ENCODE data around the gene HTR6.

Gene HTR6

GRCh38 chr1:19657511-19657910, 7.2 kb upstream of the HTR6 start:
- DNase-seq, result no peak

DNA sequence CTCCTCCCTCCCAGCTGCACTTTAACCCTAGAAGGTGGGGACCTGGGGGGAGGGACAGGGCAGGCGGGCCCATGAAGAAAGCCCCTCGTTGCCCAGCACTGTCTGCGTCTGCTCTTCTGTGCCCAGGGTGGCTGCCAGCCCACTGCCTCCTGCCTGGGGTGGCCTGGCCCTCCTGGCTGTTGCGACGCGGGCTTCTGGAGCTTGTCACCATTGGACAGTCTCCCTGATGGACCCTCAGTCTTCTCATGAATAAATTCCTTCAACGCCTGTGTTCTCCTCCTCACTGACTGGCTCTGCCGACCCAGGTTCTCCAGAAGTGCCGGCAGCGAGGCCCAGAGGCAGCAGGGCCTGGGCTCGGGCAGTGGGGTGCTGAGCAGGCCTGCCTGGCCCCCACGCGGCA, 6.5 kb upstream of the HTR6 start:
- no peak for DNase-seq

GRCh38 chr1:19661721-19662228, 2.9 kb upstream of the HTR6 start:
- DNase-seq, result peak; percentile 18

DNA sequence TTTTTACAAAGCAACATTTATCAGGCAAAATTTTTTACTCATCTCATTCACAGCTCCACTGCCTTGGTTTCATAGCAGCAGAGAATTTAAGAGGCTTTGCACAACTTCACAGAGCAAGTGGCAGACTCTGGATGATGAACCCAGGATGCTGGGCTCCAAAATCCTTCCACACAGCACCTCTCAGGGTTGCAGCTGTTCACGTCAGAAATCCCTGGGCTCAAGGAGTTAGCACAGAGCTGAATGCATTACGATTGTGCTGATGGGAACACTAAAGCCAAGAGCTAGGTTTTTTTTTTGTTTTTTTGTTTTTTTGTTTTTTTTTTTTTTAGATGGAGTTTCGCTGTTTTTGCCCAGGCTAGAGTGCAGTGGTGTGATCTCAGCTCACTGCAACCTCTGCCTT, 2.4 kb upstream of the HTR6 start:
- DNase-seq, result no peak

- no peak for DNase-seq
These were observed 466 bp downstream of the HTR6 start for GRCh38 chr1:19665186-19665495.

GRCh38 chr1:19665496-19666465, 1.1 kb downstream of the HTR6 start:
- DNase-seq, result no peak

- DNase-seq, result no peak
These were observed 4.2 kb downstream of the HTR6 start for GRCh38 chr1:19668888-19669287.

GRCh38 chr1:19670787-19671186, 6.1 kb downstream of the HTR6 start:
- no peak for DNase-seq

DNA sequence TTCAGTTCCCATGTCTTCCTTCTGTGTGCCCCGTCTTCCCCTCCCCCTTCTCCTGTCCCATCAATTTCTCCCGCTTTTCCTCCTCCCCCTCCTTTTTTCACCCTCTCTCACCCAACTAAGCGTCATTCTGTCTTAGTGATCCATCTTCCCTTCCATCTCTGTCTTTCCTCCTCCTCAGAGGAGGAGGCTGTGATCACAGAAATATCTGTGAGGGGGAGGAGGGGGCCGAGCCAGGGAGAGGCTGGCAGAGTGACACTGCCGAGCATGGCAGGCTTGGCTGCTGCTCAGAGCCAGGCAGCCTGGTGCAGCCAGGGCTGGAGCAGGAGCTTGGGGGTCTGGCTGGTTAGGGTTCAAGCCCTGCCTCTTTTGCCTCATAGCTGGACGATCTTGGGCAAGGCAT, 7.6 kb downstream of the HTR6 start:
- no peak for DNase-seq

GRCh38 chr1:19675797-19676196, 11.1 kb downstream of the HTR6 start:
- no peak for DNase-seq

- DNase-seq, result no peak
These were observed 11.8 kb downstream of the HTR6 start for GRCh38 chr1:19676438-19676922.

DNA sequence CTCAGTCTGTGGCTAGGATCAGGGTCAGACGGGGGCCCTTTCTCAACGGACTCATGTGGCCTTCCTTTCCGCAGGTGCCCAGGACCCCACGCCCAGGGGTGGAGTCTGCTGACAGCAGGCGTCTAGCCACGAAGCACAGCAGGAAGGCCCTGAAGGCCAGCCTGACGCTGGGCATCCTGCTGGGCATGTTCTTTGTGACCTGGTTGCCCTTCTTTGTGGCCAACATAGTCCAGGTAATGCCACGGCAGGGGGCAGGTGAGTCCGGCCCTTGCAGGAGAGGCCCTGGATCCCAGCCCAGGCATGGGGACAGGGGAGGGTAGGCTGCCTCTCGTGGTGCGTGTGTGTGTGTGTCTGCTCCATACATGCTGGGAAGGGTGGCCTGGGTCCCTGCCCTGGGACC, 13.8 kb downstream of the HTR6 start:
- no peak for DNase-seq

DNA sequence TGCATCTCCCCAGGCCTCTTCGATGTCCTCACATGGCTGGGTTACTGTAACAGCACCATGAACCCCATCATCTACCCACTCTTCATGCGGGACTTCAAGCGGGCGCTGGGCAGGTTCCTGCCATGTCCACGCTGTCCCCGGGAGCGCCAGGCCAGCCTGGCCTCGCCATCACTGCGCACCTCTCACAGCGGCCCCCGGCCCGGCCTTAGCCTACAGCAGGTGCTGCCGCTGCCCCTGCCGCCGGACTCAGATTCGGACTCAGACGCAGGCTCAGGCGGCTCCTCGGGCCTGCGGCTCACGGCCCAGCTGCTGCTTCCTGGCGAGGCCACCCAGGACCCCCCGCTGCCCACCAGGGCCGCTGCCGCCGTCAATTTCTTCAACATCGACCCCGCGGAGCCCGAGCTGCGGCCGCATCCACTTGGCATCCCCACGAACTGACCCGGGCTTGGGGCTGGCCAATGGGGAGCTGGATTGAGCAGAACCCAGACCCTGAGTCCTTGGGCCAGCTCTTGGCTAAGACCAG, 14.3 kb downstream of the HTR6 start:
- no peak for DNase-seq

GRCh38 chr1:19679691-19680090, 15.0 kb downstream of the HTR6 start:
- no peak for DNase-seq

DNA sequence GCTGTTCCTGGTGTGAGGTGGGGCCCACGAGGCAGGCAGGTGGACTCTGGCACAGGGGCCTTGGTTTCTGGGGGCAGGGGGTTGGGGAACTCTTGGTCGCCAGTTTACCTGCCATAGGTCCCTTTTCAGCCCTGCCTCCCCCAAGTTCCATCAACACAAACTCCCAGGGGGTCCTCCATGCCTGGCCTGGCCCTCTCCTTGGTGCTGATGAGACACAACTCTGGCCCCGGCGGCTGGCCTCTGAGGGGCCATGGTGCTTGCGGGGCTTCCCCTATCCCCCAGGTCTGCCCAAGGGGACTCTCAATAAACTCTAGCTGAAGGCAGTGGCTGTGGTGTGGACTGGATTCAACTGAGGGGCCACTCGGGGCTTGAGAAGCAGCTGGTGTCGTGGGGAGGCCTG, 16.0 kb downstream of the HTR6 start:
- DNase-seq, result no peak

DNA sequence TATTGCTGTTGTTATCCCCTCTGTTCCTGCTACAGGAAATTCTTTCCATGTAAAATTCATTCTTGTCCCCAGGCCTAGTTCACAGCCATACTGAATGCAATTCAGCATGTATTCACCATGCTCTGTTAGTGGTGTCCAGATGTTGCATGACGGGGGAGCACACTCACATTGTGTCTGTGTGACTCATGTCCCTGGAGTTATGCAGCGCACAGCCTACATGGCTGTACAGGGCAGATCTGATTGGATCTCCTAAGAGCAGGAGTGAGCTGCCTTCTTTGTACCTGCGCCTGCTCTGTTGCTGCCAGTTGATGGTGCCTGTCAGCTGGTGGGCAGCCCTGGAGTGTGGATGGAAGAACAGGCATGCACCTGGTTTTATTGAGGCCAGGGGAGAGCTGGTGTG, 17.6 kb downstream of the HTR6 start:
- DNase-seq, result no peak

DNA sequence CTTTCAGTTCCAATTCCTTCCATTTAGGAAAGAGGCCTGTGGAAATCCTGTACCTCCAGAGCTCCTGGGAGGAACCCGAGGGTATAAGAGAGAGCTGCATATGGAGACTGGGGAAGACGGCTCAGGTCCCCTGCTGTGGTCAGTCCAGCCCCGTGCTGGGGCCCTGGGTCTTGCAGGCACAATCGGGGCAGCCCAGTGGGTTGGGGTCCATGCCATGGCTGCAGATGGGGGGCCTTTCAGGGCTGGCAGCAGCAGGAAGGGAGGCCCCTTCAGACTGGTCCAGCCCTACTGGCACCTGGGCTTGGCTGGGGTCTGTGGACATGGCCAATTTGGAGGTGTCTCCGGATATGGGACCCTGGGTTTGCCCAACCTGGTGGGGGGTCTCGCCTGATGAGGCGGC, 18.2 kb downstream of the HTR6 start:
- no peak for DNase-seq

- DNase-seq, result no peak
These were observed 18.7 kb downstream of the HTR6 start for GRCh38 chr1:19683351-19683750.

- no peak for DNase-seq
These were observed 20.0 kb downstream of the HTR6 start for GRCh38 chr1:19684677-19685076.

GRCh38 chr1:19685994-19686393, 21.3 kb downstream of the HTR6 start:
- no peak for DNase-seq

DNA sequence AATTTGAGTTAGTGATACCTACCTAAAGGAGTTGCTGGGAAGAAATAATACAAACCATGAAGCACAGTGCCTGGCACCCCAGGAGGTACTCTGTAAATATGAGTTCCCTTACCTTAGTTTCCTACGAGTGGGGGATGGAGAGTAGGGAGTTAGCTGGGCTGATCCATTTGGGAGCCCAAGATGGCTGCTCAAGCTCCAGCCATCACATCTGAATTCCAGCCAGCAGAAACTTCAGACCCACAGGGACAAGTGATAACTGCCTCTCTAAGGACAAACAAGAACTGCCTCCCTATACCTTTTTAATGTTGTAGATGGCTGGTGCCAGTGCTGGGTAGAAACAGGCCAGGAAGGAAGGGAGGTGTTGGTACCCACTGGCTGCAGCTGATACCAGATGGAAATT, 22.7 kb downstream of the HTR6 start:
- no peak for DNase-seq

- DNase-seq, result no peak
These were observed 23.6 kb downstream of the HTR6 start for GRCh38 chr1:19688041-19688842.

DNA sequence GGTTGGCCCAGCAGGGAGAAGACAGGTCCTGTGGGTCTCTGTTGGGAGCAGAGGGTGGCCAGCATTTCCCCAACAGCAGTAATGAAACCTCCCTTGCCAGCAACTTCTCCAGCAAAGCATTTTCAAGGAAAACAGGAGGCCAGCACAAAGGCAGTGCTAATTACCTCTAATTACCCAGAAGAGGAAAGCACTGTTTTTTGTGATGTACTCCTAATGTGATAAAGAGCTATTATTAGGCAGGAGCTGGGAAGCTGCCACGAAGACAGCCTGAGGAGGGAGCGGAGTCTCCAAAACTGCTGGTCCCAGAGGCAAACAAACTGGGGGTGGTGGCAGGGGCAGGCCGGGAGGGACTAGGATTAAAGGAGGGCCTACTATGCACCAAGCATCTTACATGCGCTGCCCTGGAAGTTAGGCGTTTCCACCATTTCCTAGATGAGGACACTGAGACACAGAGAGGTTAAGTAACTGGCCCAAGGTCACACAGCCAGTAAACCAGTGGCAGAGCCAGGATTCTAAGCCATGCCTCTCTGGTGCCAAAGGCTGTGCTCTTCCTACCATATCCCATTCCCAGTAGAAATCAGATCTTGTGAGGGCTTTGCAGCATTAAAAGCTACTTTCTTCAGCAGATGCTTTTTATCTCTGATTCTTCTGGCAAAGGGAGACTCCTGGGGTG, 24.5 kb downstream of the HTR6 start:
- peak; percentile 67 for DNase-seq

Measured in NCI-H1105 (cell line).